ENCODE data around the gene E2F1.

GRCh38 chr20:33640287-33640686 lies 45.9 kb downstream of the E2F1 start:
- TF ChIP-seq GABPA (IDR thresholded peaks at IDR 0.05 in 1 of 2, conservative IDR thresholded peaks at IDR 0.05 in 1 of 2), result no peak
- no peak for TF ChIP-seq RAD21 (IDR thresholded peaks at IDR 0.05)
